GM18873 (cell line): ENCODE results near the gene CALML4.
"Not testable (repeated sequence)": the region's sequence is repeated elsewhere in the genome, so short reads cannot be mapped to it uniquely, and the experiment has no call there.

Source experiments
- ATAC-seq: cut with Tn5 transposase; IDR thresholded peaks from one replicate; pipeline ENCODE4 v1.9.1; 2021; ENCODE audit warnings: mild to moderate bottlenecking, moderate library complexity, moderate number of reproducible peaks; ENCODE audit not compliant: unreplicated experiment, low FRiP score

The CALML4 gene

GRCh38 chr15:68204776-68205557 lies at the start of gene CALML4:
Gene CALML4, minus strand, starts transcription at chr15:68205332. Its CDS starts 85 bp downstream, at chr15:68205247.
- ATAC-seq = no peak

DNA sequence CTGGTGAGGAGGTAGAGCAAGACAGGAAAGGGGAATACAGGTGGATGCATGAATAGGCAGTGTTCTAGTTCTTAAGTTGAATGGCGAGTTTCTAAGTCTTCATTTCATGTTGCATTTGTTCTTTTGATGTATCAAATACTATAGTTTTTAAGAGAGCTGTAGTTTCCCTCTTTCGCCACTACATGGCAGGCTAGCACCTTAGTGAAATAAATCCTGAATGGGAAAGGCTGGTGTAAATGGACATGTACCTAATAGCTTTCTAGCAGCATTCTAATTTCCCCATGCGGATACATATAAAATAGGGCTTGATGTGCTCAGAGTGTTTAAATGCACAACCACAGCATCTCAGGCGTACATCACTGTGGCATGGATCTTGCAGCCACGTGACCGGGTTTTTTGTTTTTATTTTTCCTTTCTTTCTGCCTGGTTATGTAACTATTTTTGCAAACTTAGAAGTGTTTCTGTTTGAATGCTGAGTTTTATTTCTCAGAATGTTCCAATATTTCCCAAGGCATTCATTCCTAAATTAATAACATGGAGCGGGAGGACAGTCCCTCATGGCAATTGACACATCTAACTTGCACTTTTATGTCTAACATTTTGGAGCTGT lies 47.9 kb upstream of the CALML4 start:
- ATAC-seq = no peak

DNA sequence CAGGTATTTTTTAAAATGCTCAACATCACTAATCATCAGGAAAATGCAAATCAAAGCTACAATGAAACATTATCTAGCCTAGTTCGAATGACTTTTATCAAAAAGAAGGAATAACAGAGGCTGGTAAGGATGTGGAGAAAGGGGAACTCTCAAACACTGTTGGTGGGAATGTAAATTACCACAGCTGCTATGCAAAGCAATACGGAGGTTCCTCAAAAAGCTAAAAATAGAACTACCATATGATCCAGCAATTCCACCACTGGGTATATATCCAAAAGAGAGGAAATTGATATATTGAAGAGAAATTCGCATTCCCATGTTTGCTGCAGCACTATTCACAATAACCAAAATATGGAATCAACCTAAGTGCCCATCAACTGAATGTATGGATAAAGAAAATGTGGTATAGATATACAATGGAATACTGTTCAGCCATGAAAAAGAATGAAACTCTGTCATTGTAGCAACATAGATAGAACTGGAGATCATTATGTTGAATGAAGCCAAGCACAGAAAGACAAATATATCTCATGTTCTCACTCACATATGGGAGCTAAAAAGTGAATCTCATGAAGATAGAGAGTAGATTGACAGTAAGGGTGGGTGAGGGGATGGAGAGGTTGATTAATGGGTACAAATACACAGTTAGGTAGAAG lies 44.1 kb upstream of the CALML4 start:
- ATAC-seq = no peak

- ATAC-seq = no peak
These were observed 39.1 kb upstream of the CALML4 start for GRCh38 chr15:68244235-68244634.

DNA sequence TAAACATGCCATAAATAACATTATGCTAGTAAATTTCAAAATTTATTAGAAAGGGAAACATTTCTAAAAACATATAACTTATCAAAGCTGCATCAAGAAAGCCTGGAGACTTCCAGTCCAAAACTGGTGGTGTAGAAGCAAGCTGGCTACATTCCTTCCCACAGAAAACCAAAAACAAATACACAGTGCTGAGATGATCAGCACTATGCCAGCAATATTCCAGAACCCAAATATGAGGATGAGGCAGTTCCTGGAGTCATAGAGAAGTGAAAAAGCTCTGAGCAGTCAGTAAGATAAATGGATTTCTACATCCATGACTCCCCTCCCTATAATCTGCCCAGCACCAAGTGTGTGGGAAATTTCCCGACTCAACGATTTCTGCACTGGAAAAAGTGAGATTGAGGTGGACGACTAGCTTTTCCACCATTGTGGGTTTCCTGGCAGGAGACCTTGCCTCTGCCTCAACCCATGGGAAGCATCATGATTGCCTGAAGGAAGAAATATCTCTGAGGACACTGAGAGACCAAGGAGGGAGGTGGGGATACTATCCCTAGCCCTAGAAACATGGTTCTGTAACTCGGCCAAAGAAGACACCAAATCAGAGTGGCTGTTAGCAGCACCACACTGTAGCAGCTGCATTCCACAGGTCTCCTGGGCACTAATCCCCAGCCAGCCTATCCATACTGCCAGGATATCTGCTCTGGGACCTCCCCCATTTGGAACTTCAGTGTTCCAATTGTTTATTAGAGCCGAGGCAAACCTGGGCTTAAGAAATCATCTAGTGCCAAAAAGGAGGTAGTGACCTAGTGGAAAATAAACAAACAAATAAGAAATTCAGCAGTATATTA lies 36.2 kb upstream of the CALML4 start:
- no peak for ATAC-seq

DNA sequence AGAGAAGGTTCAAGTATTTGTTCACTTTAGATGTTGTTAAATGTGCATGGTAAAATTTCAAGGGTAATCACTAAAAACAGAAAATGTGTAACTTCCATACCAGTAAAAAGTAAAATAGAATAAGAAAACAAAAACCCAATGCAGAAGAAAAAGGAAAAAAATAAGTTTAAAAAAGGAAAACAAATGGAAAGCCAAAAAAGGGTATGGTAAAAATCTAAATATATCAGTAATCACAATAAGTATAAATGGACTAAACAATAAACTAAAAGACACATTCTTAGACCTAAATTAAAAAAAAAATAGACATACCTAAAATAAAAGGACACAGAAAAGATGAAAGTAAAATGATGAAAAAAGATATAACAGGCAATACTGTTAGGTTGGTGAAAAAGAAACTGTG lies 33.9 kb upstream of the CALML4 start:
- ATAC-seq = no peak

GRCh38 chr15:68235022-68235421 lies 29.9 kb upstream of the CALML4 start:
- ATAC-seq = no peak

DNA sequence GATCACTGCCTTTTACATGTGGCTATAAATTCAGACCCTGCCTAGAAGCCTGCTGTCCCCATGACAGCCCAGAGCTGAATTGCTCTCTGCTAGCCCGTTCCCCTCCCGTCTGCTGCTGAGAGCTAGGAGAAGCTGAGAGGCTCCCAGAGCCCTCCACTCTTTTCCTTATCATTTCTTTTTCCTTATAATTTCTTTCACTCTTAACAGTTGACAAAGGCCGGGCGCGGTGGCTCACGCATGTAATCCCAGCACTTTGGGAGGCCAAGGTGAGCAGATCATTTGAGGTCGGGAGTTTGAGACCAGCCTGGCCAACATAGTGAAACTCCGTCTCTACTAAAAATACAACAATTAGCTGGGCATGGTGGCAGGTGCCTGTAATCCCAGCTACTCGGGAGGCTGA lies 29.4 kb upstream of the CALML4 start:
- not testable (repeated sequence) for ATAC-seq

DNA sequence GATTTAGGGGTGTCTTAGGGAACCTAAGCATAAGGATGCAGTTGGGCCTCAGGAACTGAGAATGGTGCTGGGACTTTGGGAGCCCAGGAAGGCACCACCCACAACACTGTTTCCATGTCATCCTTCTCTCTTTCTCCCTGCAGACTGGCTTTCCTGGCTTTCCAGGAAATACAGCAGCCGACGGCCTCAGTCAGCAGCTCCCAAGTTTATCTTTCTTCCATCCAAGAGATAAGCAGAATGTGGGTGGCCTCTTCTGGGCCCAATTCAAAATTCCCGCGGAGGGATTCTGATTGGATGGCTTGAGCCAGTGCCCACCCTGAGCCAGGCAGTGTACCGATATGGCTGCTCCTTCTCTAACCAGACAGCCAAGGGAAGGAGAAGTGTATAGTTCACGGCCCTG lies 28.9 kb upstream of the CALML4 start:
- ATAC-seq = no peak

DNA sequence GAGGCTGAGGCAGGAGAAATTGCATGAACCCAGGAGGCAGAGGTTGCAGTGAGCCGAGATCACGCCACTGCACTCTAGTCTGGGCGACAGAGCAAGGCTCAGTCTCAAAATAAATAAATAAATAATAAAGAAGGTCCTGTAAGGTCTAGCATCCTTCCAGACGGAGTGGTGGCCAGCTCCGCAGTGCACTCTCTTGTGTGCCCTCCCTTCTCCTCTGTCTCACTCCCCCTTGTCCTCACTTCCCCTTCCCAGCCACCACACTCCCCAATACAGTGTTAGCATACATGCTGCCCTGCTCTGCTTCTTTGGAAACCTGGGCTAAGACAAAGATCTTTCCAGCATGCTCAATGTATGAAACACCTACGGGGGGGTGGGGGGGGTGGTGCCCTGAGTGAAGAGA lies 27.8 kb upstream of the CALML4 start:
- ATAC-seq = no peak

DNA sequence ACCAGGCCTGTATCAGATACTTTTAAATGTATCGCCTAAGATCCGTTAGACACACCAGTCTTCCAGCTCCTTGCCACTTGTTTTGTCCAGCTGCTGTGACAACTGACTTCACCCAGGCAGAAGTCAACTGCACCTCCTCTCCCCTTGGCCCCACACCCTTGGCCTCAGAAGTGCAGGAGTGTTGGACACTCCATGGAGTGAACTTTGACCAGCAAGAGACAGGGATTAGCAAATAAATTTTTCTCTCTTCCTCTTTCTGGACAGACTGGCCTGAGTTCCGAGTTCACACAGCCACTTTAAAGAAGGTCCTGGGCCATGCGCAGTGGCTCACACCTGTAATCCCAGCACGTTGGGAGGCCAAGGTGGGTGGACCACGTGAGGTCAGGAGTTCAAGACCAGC lies 27.3 kb upstream of the CALML4 start:
- ATAC-seq = no peak

DNA sequence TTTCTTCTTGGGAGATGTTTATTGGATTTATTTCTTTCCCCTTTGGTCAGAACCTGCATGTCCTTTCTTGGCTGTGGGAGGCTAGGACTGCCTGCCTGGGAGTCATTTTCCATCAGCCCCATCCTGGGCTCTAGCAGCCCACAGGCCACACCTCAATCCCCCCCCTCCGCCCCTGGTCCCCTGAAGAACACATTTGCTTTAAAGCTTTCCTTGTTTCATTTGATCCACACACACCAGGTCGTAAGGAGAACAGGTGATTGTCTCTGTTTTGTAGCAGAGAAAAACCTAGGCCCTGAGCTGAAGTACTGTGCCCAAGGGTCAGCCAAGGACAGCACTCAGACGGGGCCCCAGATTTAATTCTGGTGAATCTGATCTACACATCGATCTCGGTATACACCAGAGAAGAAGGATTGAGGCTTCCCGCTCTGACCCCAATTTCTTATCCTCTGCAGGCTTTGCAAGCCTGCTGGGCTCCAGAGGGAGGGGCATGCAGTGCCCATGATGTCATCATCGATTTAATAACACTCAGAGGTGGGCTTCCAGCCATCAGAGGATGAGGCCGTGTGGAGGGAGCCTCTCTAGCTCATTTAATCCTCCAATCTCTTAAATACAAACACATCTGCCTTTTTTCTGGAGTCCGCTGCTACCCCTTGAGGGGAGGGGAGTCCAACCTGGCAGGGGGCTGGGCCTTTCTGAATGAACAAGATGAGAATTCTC lies 26.1 kb upstream of the CALML4 start:
- no peak for ATAC-seq

- ATAC-seq = no peak
These were observed 25.3 kb upstream of the CALML4 start for GRCh38 chr15:68230157-68231100.

DNA sequence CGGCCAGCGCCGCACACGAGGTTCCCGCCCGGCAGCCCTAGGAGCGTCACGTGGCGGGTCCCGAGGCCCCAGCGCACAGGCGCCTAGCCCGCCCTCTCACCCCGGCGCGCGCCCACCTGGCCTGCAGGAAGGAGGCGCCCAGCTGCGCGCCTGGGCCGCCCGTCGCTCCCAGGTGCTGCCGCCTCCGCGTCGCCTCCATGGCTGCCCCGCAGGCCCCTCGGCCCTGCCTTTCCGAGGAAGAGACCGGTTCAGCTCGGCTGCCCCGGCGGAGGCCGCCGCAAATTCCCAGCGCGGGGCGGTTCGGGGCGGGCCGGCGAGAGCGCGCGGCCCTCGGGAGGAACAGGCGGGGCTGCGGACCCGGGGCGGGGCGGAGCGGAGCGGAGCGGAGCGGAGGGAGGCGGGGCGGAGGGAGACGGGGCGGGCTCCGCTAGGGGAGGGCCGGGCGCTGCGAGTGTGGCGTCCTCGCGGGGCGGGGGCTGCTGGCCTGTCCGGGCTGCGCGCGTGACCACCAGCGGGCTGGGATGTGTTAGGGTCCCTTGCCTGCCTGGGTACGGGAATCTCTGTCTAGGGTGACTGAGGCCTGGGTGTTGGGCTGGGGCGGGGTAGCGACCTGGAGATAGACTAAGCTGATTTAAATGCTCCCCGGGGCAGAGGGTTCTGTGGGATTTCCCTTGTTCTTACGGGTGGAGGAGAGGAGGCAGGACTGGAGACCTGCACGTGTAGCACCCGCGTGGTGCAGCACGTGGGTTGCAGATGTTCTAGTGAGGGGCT lies 24.4 kb upstream of the CALML4 start, which contains the start of gene CLN6:
CLN6 (minus strand) TSS at position 343 of the 771 bp plus-strand sequence; CDS start at position 199, 144 bp downstream.
- peak; percentile 53 for ATAC-seq

GRCh38 chr15:68228971-68229385 lies 23.8 kb upstream of the CALML4 start:
- ATAC-seq = peak; percentile 13

DNA sequence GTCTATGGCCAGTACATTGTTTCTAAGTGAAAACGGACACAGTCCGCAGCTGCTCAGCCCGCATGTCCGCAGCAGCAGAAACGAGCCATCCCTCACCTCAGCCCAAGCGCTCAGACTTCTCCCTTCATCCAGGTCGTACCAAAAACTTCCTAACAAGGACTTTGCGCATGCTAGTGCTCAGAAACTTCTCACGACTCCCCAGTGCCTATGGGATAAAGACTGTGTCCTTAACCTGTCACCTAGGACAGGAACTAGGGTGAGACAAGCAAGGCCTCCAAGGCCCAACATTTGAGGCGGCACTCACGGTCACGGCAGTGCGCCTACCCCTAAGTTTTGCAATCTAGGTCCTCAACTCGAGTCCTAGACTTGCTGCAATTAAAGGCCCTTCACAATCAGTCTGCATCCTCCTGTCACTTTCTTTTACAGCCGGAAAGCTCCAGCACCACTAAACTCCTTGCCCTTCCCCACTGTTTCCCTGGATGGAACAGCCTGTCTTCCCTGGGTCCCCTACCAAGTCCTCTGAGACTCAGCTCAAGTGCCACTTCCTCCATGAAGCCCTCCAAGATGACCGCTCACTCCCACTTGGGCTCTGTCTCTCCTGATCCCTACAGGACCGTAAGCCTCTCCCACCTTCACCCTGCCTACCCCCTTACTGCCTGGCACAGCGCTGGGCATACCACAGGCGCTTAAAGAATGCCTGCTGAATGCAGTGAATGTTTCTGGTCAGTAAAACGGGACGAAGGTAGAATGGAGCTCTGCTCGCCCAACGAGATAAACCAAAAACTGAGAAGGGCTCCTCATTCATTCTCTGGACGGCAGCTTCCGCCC lies 23.2 kb upstream of the CALML4 start:
- no peak for ATAC-seq

DNA sequence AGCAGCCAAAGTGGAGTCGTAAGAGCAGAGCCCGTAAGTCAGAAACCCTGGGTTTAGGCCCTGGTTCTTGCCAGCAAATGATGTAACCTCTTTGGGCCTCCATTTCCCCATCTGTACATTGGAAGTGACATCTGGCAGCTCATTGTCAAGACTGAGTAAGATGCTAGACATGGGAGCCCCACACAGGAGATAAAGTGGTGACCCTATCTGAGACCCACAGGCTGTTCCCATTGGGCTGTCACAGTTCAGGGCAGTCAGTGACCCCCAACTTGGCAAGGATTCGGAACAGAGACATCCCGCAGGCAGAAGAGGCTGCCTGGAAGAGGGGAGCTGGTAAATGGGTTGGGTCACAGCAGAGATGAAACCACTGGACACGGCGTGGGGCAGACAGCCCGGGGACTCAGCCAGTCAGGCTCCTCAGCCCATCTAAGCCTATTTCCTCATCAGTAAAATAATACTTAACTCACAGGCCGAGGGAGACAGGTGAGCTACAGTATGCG lies 22.6 kb upstream of the CALML4 start:
- ATAC-seq = no peak
